Panc1 (cell line): ENCODE results near the gene FBXO31. TPM values are rescaled to one million over a fixed set of nuclear protein-coding genes. Genes with fewer than 3 reads are reported as not detected.

ENCODE experiments used
- ATAC-seq: fragments of 200-7000 bp; cut with Tn5 transposase; 2 replicates; pipeline ENCODE4 v1.9.1; 2020; ENCODE audit warnings: mild to moderate bottlenecking, moderate library complexity
- BruUV-seq: library from RNA; stranded (reverse); fragments of 400-500 nt; replicated peaks from 2 replicates; lab custom pipeline; 2021; lab: Mats Ljungman, UMichigan
- CTCF ChIA-PET: fragments of 300-600 bp; sonication (Branson Sonifier 250); formaldehyde crosslinking; loops from one replicate; lab custom pipeline; 2022; ENCODE audit warnings: antibody characterized with exemption; lab: Charles Lee
- POLR2A ChIA-PET: fragments of 300-600 bp; sonication (Branson Sonifier 250); formaldehyde crosslinking; loops from one replicate; lab custom pipeline; 2022; ENCODE audit warnings: antibody characterized with exemption; lab: Charles Lee
- DNase-seq: peaks from one replicate; pipeline ENCODE4 v3.0.0-alpha.2; 2010; ENCODE audit warnings: low read depth, low spot score
- H3K27ac ChIP-seq: 2 replicates; pipeline ENCODE4 v1.5.1; 2011; ENCODE audit warnings: mild to moderate bottlenecking, low read length, inconsistent platforms
- H3K27me3 ChIP-seq: fragments of 200-500 bp; sonication (Bioruptor generic); 2 replicates; pipeline ENCODE4 v1.6.0; 2014; ENCODE audit warnings: low read length, inconsistent platforms; ENCODE audit not compliant: control insufficient read depth, insufficient read depth
- H3K36me3 ChIP-seq: fragments of 200-500 bp; sonication (Bioruptor generic); 2 replicates; pipeline ENCODE4 v1.5.1; 2014; ENCODE audit warnings: inconsistent platforms, mild to moderate bottlenecking, low read length, moderate library complexity; ENCODE audit not compliant: control insufficient read depth, insufficient read depth
- H3K4me1 ChIP-seq: 2 replicates; pipeline ENCODE4 v1.5.1; 2011; ENCODE audit warnings: inconsistent platforms, mild to moderate bottlenecking, low read length, moderate library complexity; ENCODE audit not compliant: control insufficient read depth, insufficient read depth
- H3K4me3 ChIP-seq, 2 experiments: 2 replicates each; pipeline ENCODE4 v1.5.1; 2011 to 2012; ENCODE audit warnings: low read depth in 2 of 2, low read length in 2 of 2, mild to moderate bottlenecking in 2 of 2, inconsistent platforms in 1 of 2, moderate library complexity in 1 of 2
- H3K9me3 ChIP-seq: fragments of 200-500 bp; sonication (Bioruptor generic); 2 replicates; pipeline ENCODE4 v1.5.1; 2014; ENCODE audit warnings: low read depth, mild to moderate bottlenecking, inconsistent platforms, low read length, moderate library complexity; ENCODE audit not compliant: control insufficient read depth, insufficient read depth
- CTCF ChIP-seq: fragments of 450-650 bp; IDR thresholded peaks from 2 replicates; pipeline ENCODE4 v1.5.1; 2017; ENCODE audit warnings: mild to moderate bottlenecking
- POLR2AphosphoS5 ChIP-seq: IDR thresholded peaks from 2 replicates; pipeline ENCODE4 v1.6.1; 2012; ENCODE audit warnings: mild to moderate bottlenecking, low read depth, low read length, moderate library complexity
- SIN3A ChIP-seq: IDR thresholded peaks from 2 replicates; pipeline ENCODE4 v1.6.1; 2012; ENCODE audit warnings: low read depth, mild to moderate bottlenecking, low read length, moderate library complexity, borderline replicate concordance; ENCODE audit not compliant: insufficient read depth
- TCF7L2 ChIP-seq: IDR thresholded peaks from 2 replicates; pipeline ENCODE4 v1.6.1; 2011; ENCODE audit warnings: mild to moderate bottlenecking, low read depth, low read length, inconsistent platforms
- in situ Hi-C: cut with HindIII; loops from 2 replicates; pipeline ENCODE4 v1.10.0; 2016; ENCODE audit warnings: low sequenced_read_pairs, low pct_unique_long_range_greater_than_20kb
- intact Hi-C: fragments of 100-400 bp; cut with micrococcal nuclease; formaldehyde crosslinking; loops from one replicate; pipeline ENCODE4 v1.10.0; 2022; ENCODE audit not compliant: unreplicated experiment
- total RNA-seq: library from RNA; stranded (reverse); gene quantifications from one replicate; pipeline ENCODE4 v1.2.1, GENCODE V29; 2021; ENCODE audit not compliant: unreplicated experiment
- TF ChIP-seq, protein P1 (sequence below), 2 experiments: IDR thresholded peaks; 2 replicates each; pipeline ENCODE4 v1.6.1; 2011 to 2012; ENCODE audit warnings: low read depth in 2 of 2, control low read depth in 1 of 2, low read length in 1 of 2, mild to moderate bottlenecking in 1 of 2, moderate library complexity in 1 of 2; ENCODE audit not compliant: insufficient read depth in 1 of 2

FBXO31 gene
- total RNA-seq, 1 experiment from 2014 or later = 22.4 TPM

- TF ChIP-seq TCF7L2 (no peak), SIN3A (no peak), POLR2AphosphoS5 (no peak), CTCF (no peak)
- TF ChIP-seq, protein P1, sequence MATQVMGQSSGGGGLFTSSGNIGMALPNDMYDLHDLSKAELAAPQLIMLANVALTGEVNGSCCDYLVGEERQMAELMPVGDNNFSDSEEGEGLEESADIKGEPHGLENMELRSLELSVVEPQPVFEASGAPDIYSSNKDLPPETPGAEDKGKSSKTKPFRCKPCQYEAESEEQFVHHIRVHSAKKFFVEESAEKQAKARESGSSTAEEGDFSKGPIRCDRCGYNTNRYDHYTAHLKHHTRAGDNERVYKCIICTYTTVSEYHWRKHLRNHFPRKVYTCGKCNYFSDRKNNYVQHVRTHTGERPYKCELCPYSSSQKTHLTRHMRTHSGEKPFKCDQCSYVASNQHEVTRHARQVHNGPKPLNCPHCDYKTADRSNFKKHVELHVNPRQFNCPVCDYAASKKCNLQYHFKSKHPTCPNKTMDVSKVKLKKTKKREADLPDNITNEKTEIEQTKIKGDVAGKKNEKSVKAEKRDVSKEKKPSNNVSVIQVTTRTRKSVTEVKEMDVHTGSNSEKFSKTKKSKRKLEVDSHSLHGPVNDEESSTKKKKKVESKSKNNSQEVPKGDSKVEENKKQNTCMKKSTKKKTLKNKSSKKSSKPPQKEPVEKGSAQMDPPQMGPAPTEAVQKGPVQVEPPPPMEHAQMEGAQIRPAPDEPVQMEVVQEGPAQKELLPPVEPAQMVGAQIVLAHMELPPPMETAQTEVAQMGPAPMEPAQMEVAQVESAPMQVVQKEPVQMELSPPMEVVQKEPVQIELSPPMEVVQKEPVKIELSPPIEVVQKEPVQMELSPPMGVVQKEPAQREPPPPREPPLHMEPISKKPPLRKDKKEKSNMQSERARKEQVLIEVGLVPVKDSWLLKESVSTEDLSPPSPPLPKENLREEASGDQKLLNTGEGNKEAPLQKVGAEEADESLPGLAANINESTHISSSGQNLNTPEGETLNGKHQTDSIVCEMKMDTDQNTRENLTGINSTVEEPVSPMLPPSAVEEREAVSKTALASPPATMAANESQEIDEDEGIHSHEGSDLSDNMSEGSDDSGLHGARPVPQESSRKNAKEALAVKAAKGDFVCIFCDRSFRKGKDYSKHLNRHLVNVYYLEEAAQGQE (IDR thresholded peaks at IDR 0.05; ENCODE audit: insufficient read depth in 1 of 2, low read depth in 2 of 2, low read length in 1 of 2) = no peak
- no TSS peak for BruUV-seq
- DNase-seq = no peak
These were observed 37.7 kb upstream of the FBXO31 start for GRCh38 chr16:87421003-87421912.

DNA sequence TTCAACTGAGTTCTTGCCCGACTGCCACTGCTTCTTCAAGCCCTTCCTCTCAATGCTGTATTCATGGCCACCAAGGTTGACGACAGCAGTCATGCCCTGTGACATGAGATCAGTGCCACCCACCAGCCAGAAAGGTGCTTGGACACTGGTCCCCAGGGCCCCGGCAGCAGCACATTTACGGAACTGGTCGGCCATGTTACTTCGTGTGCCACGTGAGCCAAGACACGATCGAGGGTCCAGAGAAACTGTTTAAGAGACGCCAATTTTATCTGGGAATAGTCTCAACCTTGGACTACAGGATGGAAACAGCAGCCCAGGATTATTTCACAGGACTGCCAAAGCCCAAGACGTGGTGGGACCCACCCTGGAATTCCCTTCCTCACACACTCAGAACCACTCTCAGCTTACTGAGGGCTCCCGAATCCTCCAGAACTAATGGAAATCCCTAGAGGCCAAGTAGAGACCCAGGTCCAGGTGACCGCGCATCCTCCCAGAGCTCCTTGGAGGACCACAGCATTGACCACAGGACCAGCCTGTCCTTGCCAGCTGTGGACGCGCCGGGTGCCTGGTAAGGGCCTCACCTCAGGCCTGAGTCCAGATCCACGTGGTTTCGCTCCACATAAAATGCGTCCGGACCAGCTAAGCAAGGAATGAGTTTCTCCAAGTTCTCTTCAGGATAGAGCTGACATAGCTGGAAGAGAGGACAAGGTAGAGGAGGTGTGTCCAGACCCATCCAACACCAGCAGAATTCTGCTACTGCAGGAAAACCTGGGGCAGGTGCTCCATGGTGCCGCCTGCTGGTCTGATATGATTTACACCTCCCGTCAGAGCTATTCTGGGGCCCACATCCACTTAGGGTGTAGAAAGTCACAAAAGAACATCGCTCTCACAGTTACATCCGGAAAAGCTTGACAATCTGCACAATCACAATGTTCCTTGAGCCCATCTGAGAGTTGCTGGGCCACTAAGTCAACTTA is 36.7 kb upstream of the FBXO31 start:
- H3K27ac ChIP-seq = no peak overlapping the region
- H3K4me3 ChIP-seq = no peak overlapping the region
- H3K4me1 ChIP-seq = no peaks in the 10 kb centered on the region
- H3K36me3 ChIP-seq = no peaks in the 10 kb centered on the region; the same call in 1 of the 2 replicates
- POLR2A ChIA-PET = no interaction called here
- H3K9me3 ChIP-seq = no peaks in the 10 kb centered on the region
- intact Hi-C loops = no loop called here
- no peak for DNase-seq
- no peak for ATAC-seq
- H3K27me3 ChIP-seq = no peaks in the 10 kb centered on the region
- CTCF ChIA-PET = no interaction called here
- in situ Hi-C loops = no loop called here
- BruUV-seq = no TSS peak
- TF ChIP-seq POLR2AphosphoS5 = no peak
- no peak; the same call in 1 of the 2 replicates for TF ChIP-seq CTCF
- TF ChIP-seq SIN3A = no peak
- TF ChIP-seq, protein P1 (IDR thresholded peaks at IDR 0.05; ENCODE audit: insufficient read depth in 1 of 2, low read depth in 2 of 2, low read length in 1 of 2) = no peak
- TF ChIP-seq TCF7L2 = no peak

More at GRCh38 chr16:87421003-87421912, 37.7 kb upstream of the FBXO31 start:
- ATAC-seq = no peak
- Histone ChIP-seq H3K36me3 (no peaks in the 10 kb centered on the region; the same call in 1 of the 2 replicates), H3K4me3 (no peak overlapping the region), H3K27me3 (no peaks in the 10 kb centered on the region), H3K4me1 (no peaks in the 10 kb centered on the region), H3K27ac (no peak overlapping the region), H3K9me3 (no peaks in the 10 kb centered on the region)
- POLR2A ChIA-PET = interaction anchor here (0.6 kb wide), 1 partner anchor 104 kb away, joined by 3 read pairs; no protein-coding TSS in a partner anchor
- intact Hi-C loops (no loop called here), in situ Hi-C loops (no loop called here)
- CTCF ChIA-PET = interaction anchor here (0.6 kb wide), 1 partner anchor 150 kb away, joined by 4 read pairs; no protein-coding TSS in a partner anchor
